Endothelial cell of umbilical vein (primary cell): ENCODE results near the gene NR2C2. TPM values are rescaled to one million over a fixed set of nuclear protein-coding genes. Genes with fewer than 3 reads are reported as not detected.

Experiments
- BruUV-seq: library from RNA; stranded (reverse); fragments of 400-500 nt; replicated peaks from 2 replicates; lab custom pipeline; 2021; lab: Mats Ljungman, UMichigan
- CTCF ChIA-PET: fragments of 300-600, 350-600 bp; sonication (Branson Sonifier 250); formaldehyde crosslinking; loops from one replicate; lab custom pipeline; 2021; ENCODE audit warnings: antibody characterized with exemption, inconsistent platforms; lab: Charles Lee
- POLR2A ChIA-PET: fragments of 300-600, 350-600 bp; sonication (Branson Sonifier 250); formaldehyde crosslinking; loops from one replicate; lab custom pipeline; 2021; ENCODE audit warnings: antibody characterized with exemption, inconsistent platforms; lab: Charles Lee
- DNase-seq: peaks from one replicate; pipeline ENCODE4 v3.0.0-alpha.2; 2011; ENCODE audit warnings: low read depth, low spot score
- FAIRE-seq: peaks from 2 replicates; lab custom pipeline; 2011; peaks lifted over from hg19 to GRCh38; lab: Jason Lieb, UNC
- H2AFZ ChIP-seq: 2 replicates; pipeline ENCODE4 v1.6.0; 2012; ENCODE audit warnings: low read depth, low read length, control low read depth, inconsistent platforms
- H3K27ac ChIP-seq: 2 replicates; pipeline ENCODE4 v1.5.1; 2011; ENCODE audit warnings: low read depth, mild to moderate bottlenecking, control low read depth, low read length, moderate library complexity; ENCODE audit not compliant: insufficient read depth
- H3K27me3 ChIP-seq, 2 experiments: 2 replicates each; pipeline versions ENCODE4 v1.6.0 to v1.6.1; 2011; ENCODE audit warnings: low read length in 2 of 2, mixed read lengths in 1 of 2; ENCODE audit not compliant: control insufficient read depth in 2 of 2, insufficient read depth in 2 of 2
- H3K36me3 ChIP-seq, 2 experiments: 2 replicates in 1 of 2; 3 replicates in 1 of 2; pipeline ENCODE4 v1.5.1; 2011; ENCODE audit warnings: low read length in 2 of 2, mild to moderate bottlenecking in 1 of 2, moderate library complexity in 1 of 2; ENCODE audit not compliant: control insufficient read depth in 2 of 2, insufficient read depth in 2 of 2; ENCODE audit errors: extremely low read depth in 1 of 2
- H3K4me1 ChIP-seq: 3 replicates; pipeline ENCODE4 v1.5.1; 2011; ENCODE audit warnings: mild to moderate bottlenecking, low read length; ENCODE audit not compliant: control insufficient read depth, insufficient read depth; ENCODE audit errors: extremely low read depth
- H3K4me2 ChIP-seq: 2 replicates; pipeline ENCODE4 v1.6.1; 2011; ENCODE audit warnings: low read length, control low read depth, mixed read lengths; ENCODE audit not compliant: insufficient read depth
- H3K4me3 ChIP-seq, 3 experiments: fragments of 200-600 bp in 1 of 3; sonication (generic), shearing (Covaris generic) in 1 of 3; replicated peaks in 1 of 3; 2 replicates each; pipeline ENCODE4 v1.5.1; 2011 to 2016; ENCODE audit warnings: control low read depth in 3 of 3, low read length in 3 of 3, mild to moderate bottlenecking in 2 of 3, inconsistent platforms in 1 of 3, low read depth in 1 of 3, moderate library complexity in 1 of 3; ENCODE audit not compliant: insufficient read depth in 1 of 3
- H3K79me2 ChIP-seq: 2 replicates; pipeline ENCODE4 v1.6.0; 2012; ENCODE audit warnings: low read length, inconsistent platforms; ENCODE audit not compliant: control insufficient read depth, insufficient read depth
- H3K9ac ChIP-seq: replicated peaks from 2 replicates; pipeline ENCODE3; 2011; ENCODE audit warnings: low read length, control low read depth; ENCODE audit not compliant: insufficient read depth; ENCODE audit errors: extremely low read depth
- H3K9me1 ChIP-seq: replicated peaks from 3 replicates; pipeline ENCODE4 v1.6.0; 2011; ENCODE audit warnings: mild to moderate bottlenecking, low read length; ENCODE audit not compliant: control insufficient read depth, insufficient read depth; ENCODE audit errors: extremely low read depth
- H3K9me3 ChIP-seq: replicated peaks from 2 replicates; pipeline ENCODE4 v1.5.1; 2012; ENCODE audit warnings: low read length, inconsistent platforms; ENCODE audit not compliant: control insufficient read depth, insufficient read depth
- H4K20me1 ChIP-seq: replicated peaks from 2 replicates; pipeline ENCODE3; 2011; ENCODE audit warnings: mild to moderate bottlenecking, low read length; ENCODE audit not compliant: control insufficient read depth, insufficient read depth; ENCODE audit errors: extremely low read depth
- EZH2 ChIP-seq: IDR thresholded peaks from 2 replicates; pipeline ENCODE4 v1.6.1; 2012; ENCODE audit warnings: borderline replicate concordance, low read depth, mild to moderate bottlenecking, moderate library complexity, low read length, inconsistent platforms; ENCODE audit not compliant: severe bottlenecking
- FOS ChIP-seq: IDR thresholded peaks from 2 replicates; pipeline ENCODE4 v1.6.1; 2011; ENCODE audit warnings: mild to moderate bottlenecking, low read length, moderate library complexity, borderline replicate concordance; ENCODE audit not compliant: insufficient read depth
- GATA2 ChIP-seq: IDR thresholded peaks from 2 replicates; pipeline ENCODE4 v1.7.0; 2011; ENCODE audit warnings: low read depth, mild to moderate bottlenecking, moderate library complexity, mixed read lengths, low read length; ENCODE audit not compliant: insufficient read length, insufficient read depth
- JUN ChIP-seq: IDR thresholded peaks from 2 replicates; pipeline ENCODE4 v1.6.1; 2011; ENCODE audit warnings: borderline replicate concordance, low read depth; ENCODE audit not compliant: insufficient read length, insufficient read depth
- MYC ChIP-seq: IDR thresholded peaks from one replicate; pipeline ENCODE4 v1.6.1; 2011; ENCODE audit warnings: mild to moderate bottlenecking, low read depth, low read length
- POLR2A ChIP-seq: IDR thresholded peaks from 2 replicates; pipeline ENCODE4 v1.6.1; 2012; ENCODE audit warnings: low read depth, mild to moderate bottlenecking, control low read depth, low read length
- POLR2AphosphoS5 ChIP-seq: IDR thresholded peaks from 2 replicates; pipeline ENCODE4 v1.6.1; 2012; ENCODE audit warnings: low read depth, mild to moderate bottlenecking, control low read depth, low read length, moderate library complexity; ENCODE audit not compliant: insufficient read depth
- dilution Hi-C: fragments of 300-500 bp; cut with MboI; formaldehyde crosslinking; loops from one replicate; pipeline ENCODE4 v1.15.0; 2019; ENCODE audit warnings: low sequenced_read_pairs; ENCODE audit not compliant: extremely low pct_ligation_motif_present
- intact Hi-C: fragments of 100-400 bp; cut with micrococcal nuclease; formaldehyde crosslinking; loops from one replicate; pipeline ENCODE4 v1.10.0; 2022
- polyA plus RNA-seq, 4 experiments: library from polyadenylated mRNA; depleted of rRNA in 3 of 4; stranded (reverse) in 3 of 4; unstranded in 1 of 4; fragments of >200 nt; gene quantifications; 2 replicates each; pipeline versions ENCODE4 v1.2.1 to v1.2.3, GENCODE V29; 2011 to 2012; ENCODE audit warnings: missing spikeins in 1 of 4
- total RNA-seq: library from RNA; stranded (reverse); gene quantifications from 2 replicates; pipeline ENCODE4 v1.2.3, GENCODE V29; 2021
- TF ChIP-seq, protein P1 (sequence below): IDR thresholded peaks from 2 replicates; pipeline ENCODE4 v1.6.1; 2011; ENCODE audit not compliant: insufficient read depth, insufficient read length
- TF ChIP-seq, protein P2 (sequence below), 2 donors: IDR thresholded peaks; 1 replicate in 1 of 2; 2 replicates in 1 of 2; pipeline ENCODE4 v1.5.1; 2011; ENCODE audit warnings: low read length in 2 of 2, mild to moderate bottlenecking in 2 of 2, moderate library complexity in 2 of 2, control low read depth in 1 of 2, inconsistent platforms in 1 of 2, low read depth in 1 of 2; ENCODE audit not compliant: insufficient read depth in 1 of 2; ENCODE audit errors: extremely low read depth in 1 of 2

NR2C2 gene
- total and polyA plus RNA-seq, 2 donors (not counting 3 experiments of a cell fraction or from before 2014, with no cell fraction given), result 20.3 to 59.8 TPM

DNA sequence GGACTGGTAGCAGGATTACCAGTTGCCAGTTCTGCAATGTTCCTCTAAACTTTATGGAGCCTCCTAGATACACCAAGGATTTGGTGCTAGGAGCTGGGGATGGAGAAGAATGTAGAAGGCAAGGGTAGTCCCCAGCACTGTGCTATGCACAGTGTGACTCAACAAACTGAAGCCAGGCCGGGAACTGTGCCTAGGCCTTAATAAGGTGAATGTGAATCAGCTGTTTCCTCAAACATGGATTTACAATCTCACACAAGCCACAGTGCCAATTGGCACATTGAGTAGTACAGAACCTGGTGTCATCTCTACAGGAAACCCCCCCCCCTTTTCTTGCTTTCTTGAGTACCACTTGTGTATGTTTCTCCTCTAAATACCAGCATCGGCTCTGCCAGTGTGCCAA is 85.3 kb downstream of the NR2C2 start:
- Histone ChIP-seq H3K4me2 (no peak overlapping the region), H2AFZ (no peak overlapping the region), H3K27ac (no peak overlapping the region), H3K4me1 (no peaks in the 10 kb centered on the region), H3K9ac (no peak overlapping the region), H3K9me1 (no peaks in the 10 kb centered on the region), H3K27me3 (no peaks in the 10 kb centered on the region), H3K36me3 (peaks cover 9 to 43% of the 10 kb centered on the region in 2 experiments), H3K79me2 (no peaks in the 10 kb centered on the region), H4K20me1 (no peaks in the 10 kb centered on the region), H3K9me3 (no peaks in the 10 kb centered on the region), H3K4me3 (no peak overlapping the region)
- no TSS peak for BruUV-seq
- intact Hi-C loops, result no loop called here
- POLR2A ChIA-PET, result no interaction called here
- CTCF ChIA-PET, result no interaction called here
- FAIRE-seq, result no peak
- dilution Hi-C loops, result no loop called here
- TF ChIP-seq, protein P1, sequence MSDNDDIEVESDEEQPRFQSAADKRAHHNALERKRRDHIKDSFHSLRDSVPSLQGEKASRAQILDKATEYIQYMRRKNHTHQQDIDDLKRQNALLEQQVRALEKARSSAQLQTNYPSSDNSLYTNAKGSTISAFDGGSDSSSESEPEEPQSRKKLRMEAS, result no peak
- TF ChIP-seq MYC (no peak), EZH2 (no peak), POLR2AphosphoS5 (no peak), GATA2 (no peak), POLR2A (no peak), JUN (no peak)
- no peak for DNase-seq

DNA sequence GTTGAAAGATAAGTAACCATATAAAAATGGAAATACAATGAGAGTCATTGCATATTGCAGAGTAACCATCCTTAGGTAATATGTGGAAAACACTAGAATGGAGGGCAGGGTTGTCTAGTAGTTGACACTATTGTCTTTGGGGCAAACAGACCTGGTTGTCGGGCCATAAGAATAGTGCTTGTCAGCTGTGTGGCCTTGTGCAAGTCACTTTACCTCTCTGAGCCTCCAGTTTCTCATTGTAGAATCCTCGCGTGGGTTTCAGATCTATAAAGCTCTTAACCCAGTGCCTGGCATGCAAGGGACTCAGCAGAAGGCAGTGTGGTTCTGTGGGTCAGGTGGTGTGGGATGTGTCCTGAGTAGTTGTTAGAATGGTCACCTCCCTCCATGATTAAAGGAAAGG is 85.7 kb downstream of the NR2C2 start:
- no peaks in the 10 kb centered on the region for H3K9me3 ChIP-seq
- FAIRE-seq (no peak), DNase-seq (no peak)
- H3K4me3 ChIP-seq, result no peak overlapping the region
- dilution Hi-C loops, result no loop called here
- POLR2A ChIA-PET, result no interaction called here
- BruUV-seq, result no TSS peak
- H3K9ac ChIP-seq, result no peak overlapping the region
- H3K79me2 ChIP-seq, result no peaks in the 10 kb centered on the region
- H2AFZ ChIP-seq, result no peak overlapping the region
- H3K27me3 ChIP-seq, result no peaks in the 10 kb centered on the region
- intact Hi-C loops, result no loop called here
- H3K27ac ChIP-seq, result no peak overlapping the region
- no peaks in the 10 kb centered on the region for H4K20me1 ChIP-seq
- TF ChIP-seq GATA2 (no peak), FOS (no peak), POLR2A (no peak), JUN (no peak)
- TF ChIP-seq, protein P2, sequence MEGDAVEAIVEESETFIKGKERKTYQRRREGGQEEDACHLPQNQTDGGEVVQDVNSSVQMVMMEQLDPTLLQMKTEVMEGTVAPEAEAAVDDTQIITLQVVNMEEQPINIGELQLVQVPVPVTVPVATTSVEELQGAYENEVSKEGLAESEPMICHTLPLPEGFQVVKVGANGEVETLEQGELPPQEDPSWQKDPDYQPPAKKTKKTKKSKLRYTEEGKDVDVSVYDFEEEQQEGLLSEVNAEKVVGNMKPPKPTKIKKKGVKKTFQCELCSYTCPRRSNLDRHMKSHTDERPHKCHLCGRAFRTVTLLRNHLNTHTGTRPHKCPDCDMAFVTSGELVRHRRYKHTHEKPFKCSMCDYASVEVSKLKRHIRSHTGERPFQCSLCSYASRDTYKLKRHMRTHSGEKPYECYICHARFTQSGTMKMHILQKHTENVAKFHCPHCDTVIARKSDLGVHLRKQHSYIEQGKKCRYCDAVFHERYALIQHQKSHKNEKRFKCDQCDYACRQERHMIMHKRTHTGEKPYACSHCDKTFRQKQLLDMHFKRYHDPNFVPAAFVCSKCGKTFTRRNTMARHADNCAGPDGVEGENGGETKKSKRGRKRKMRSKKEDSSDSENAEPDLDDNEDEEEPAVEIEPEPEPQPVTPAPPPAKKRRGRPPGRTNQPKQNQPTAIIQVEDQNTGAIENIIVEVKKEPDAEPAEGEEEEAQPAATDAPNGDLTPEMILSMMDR (IDR thresholded peaks at IDR 0.05; ENCODE audit: extremely low read depth in 1 of 2, insufficient read depth in 1 of 2, low read depth in 1 of 2, low read length in 2 of 2), result no peak
- H3K9me1 ChIP-seq, result no peaks in the 10 kb centered on the region
- CTCF ChIA-PET, result interaction anchor here (1.9 kb wide), 1 partner anchor 18 kb away, joined by 5 read pairs; no protein-coding TSS in a partner anchor
- H3K4me1 ChIP-seq, result no peaks in the 10 kb centered on the region
- peaks cover 9 to 47% of the 10 kb centered on the region in 2 experiments for H3K36me3 ChIP-seq
- no peak overlapping the region for H3K4me2 ChIP-seq
